H1 (cell line): ENCODE results near the gene IPO7.

Experiments
- CTCF ChIP-seq, 3 experiments: IDR thresholded peaks; 1 replicate in 2 of 3; 2 replicates in 1 of 3; pipeline versions ENCODE4 v1.5.1 to v1.6.1; 2011; ENCODE audit warnings: low read length in 3 of 3, mild to moderate bottlenecking in 3 of 3, inconsistent platforms in 2 of 3, low read depth in 1 of 3, moderate library complexity in 1 of 3; ENCODE audit not compliant: insufficient read depth in 1 of 3; ENCODE audit errors: control extremely low read depth in 1 of 3
- EZH2 ChIP-seq: fragments of 200-600 bp; sonication (generic); IDR thresholded peaks from 2 replicates; pipeline ENCODE4 v1.7.1; 2012; ENCODE audit warnings: low read depth, mild to moderate bottlenecking, moderate library complexity, low read length, inconsistent platforms; ENCODE audit not compliant: severe bottlenecking
- POLR2A ChIP-seq, 2 experiments: IDR thresholded peaks; 1 replicate in 1 of 2; 2 replicates in 1 of 2; pipeline ENCODE4 v1.6.1; 2011; ENCODE audit warnings: low read depth in 2 of 2, low read length in 2 of 2, mild to moderate bottlenecking in 2 of 2; ENCODE audit errors: control extremely low read depth in 1 of 2
- POLR2AphosphoS5 ChIP-seq: IDR thresholded peaks from 2 replicates; pipeline ENCODE4 v1.6.1; 2011; ENCODE audit warnings: low read depth, low read length

- TF ChIP-seq EZH2 (no peak), CTCF (IDR thresholded peaks at IDR 0.05; ENCODE audit: control extremely low read depth in 1 of 3, insufficient read depth in 1 of 3, low read depth in 1 of 3, low read length in 3 of 3) (no peak), POLR2AphosphoS5 (no peak), POLR2A (IDR thresholded peaks at IDR 0.05; ENCODE audit: control extremely low read depth in 1 of 2, low read depth in 2 of 2, low read length in 2 of 2) (no peak)
Measured at GRCh38 chr11:9351321-9351881, 33.1 kb upstream of the IPO7 start.
